Glutamatergic neuron (in vitro differentiated cells): ENCODE results near the gene FAM200A. TPM values are rescaled to one million over a fixed set of nuclear protein-coding genes. Genes with fewer than 3 reads are reported as not detected.

Experiments used
- DNase-seq: peaks from one replicate; pipeline ENCODE4 v3.0.0; 2022
- H3K27ac Mint-ChIP-seq: one replicate; pipeline ENCODE4 v1.8.0; 2020; ENCODE audit warnings: mild to moderate bottlenecking, mixed read lengths, inconsistent platforms; ENCODE audit not compliant: unreplicated experiment
- H3K27me3 Mint-ChIP-seq: one replicate; pipeline ENCODE4 v1.8.0; 2020; ENCODE audit warnings: mild to moderate bottlenecking, moderate library complexity, mixed read lengths, inconsistent platforms; ENCODE audit not compliant: unreplicated experiment
- H3K36me3 Mint-ChIP-seq: one replicate; pipeline ENCODE4 v1.8.0; 2020; ENCODE audit warnings: mild to moderate bottlenecking, mixed read lengths, inconsistent platforms; ENCODE audit not compliant: unreplicated experiment
- H3K4me1 Mint-ChIP-seq: one replicate; pipeline ENCODE4 v1.8.0; 2020; ENCODE audit warnings: mild to moderate bottlenecking, low read depth, mixed read lengths, inconsistent platforms; ENCODE audit not compliant: unreplicated experiment
- H3K4me3 Mint-ChIP-seq: one replicate; pipeline ENCODE4 v1.8.0; 2020; ENCODE audit warnings: mild to moderate bottlenecking, mixed read lengths, inconsistent platforms; ENCODE audit not compliant: unreplicated experiment
- H3K9me3 Mint-ChIP-seq: one replicate; pipeline ENCODE4 v1.8.0; 2020; ENCODE audit warnings: mild to moderate bottlenecking, moderate library complexity, mixed read lengths, inconsistent platforms; ENCODE audit not compliant: unreplicated experiment
- long read RNA-seq: library from polyadenylated mRNA; unstranded; transcript quantifications from one replicate; pipeline ENCODE4 v2.0.0, GENCODE V29; 2020; ENCODE audit not compliant: unreplicated experiment
- total RNA-seq: library from RNA; stranded (reverse); fragmentation: NEBNext Ultra II Directional; extraction: Animal tissue kit (Norgen Biotek cat#: 25700); gene quantifications from one replicate; pipeline ENCODE4 v1.2.1, GENCODE V29; 2021; ENCODE audit not compliant: unreplicated experiment
- TF ChIP-seq, protein P1 (sequence below): fragments of 200-600 bp; sonication (generic); IDR thresholded peaks from one replicate; pipeline ENCODE4 v1.5.0; 2021; ENCODE audit not compliant: partially characterized antibody, unreplicated experiment

The FAM200A gene
- 8.1 TPM for total RNA-seq
- long read RNA-seq, transcript FAM200A-202 (2 exons, 2,480 nt), result major isoform, 7 of 7 reads
- long read RNA-seq, partial matches to known transcripts, result 0 of 7 reads
- long read RNA-seq, other reads (novel, unspliced or antisense), result 0 of 7 reads

GRCh38 chr7:99551767-99552463 lies at the start of gene FAM200A:
Gene FAM200A (minus strand): TSS chr7:99552114. CDS start chr7:99548407, 3,707 bp downstream.
- peak within 1 kb of the TSS; percentile 78 for H3K4me3 Mint-ChIP-seq
- peak within 1 kb of the TSS; percentile 69 for H3K27ac Mint-ChIP-seq
- H3K27me3 Mint-ChIP-seq, result peaks cover 1% of the 10 kb centered on the region
- peaks cover 10% of the 10 kb centered on the region for H3K9me3 Mint-ChIP-seq
- H3K36me3 Mint-ChIP-seq, result peaks cover 14% of the 10 kb centered on the region
- peak; percentile 91 for DNase-seq
- H3K4me1 Mint-ChIP-seq, result peaks cover 6% of the 10 kb centered on the region
- TF ChIP-seq, protein P1, sequence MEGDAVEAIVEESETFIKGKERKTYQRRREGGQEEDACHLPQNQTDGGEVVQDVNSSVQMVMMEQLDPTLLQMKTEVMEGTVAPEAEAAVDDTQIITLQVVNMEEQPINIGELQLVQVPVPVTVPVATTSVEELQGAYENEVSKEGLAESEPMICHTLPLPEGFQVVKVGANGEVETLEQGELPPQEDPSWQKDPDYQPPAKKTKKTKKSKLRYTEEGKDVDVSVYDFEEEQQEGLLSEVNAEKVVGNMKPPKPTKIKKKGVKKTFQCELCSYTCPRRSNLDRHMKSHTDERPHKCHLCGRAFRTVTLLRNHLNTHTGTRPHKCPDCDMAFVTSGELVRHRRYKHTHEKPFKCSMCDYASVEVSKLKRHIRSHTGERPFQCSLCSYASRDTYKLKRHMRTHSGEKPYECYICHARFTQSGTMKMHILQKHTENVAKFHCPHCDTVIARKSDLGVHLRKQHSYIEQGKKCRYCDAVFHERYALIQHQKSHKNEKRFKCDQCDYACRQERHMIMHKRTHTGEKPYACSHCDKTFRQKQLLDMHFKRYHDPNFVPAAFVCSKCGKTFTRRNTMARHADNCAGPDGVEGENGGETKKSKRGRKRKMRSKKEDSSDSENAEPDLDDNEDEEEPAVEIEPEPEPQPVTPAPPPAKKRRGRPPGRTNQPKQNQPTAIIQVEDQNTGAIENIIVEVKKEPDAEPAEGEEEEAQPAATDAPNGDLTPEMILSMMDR, result no peak

GRCh38 chr7:99599836-99600235 lies 47.9 kb upstream of the FAM200A start:
- Mint-ChIP-seq H3K4me1 (no peaks in the 10 kb centered on the region), H3K27me3 (no peaks in the 10 kb centered on the region), H3K36me3 (no peaks in the 10 kb centered on the region), H3K27ac (no peak overlapping the region), H3K4me3 (no peak overlapping the region), H3K9me3 (peaks cover 2% of the 10 kb centered on the region)
- DNase-seq, result no peak
- TF ChIP-seq, protein P1, result no peak

- Mint-ChIP-seq H3K4me3 (no peak within 1 kb of the TSS), H3K9me3 (peaks cover 2% of the 10 kb centered on the region), H3K4me1 (no peaks in the 10 kb centered on the region), H3K36me3 (no peaks in the 10 kb centered on the region), H3K27me3 (no peaks in the 10 kb centered on the region), H3K27ac (no peak within 1 kb of the TSS)
- DNase-seq, result no peak
- TF ChIP-seq, protein P1, result no peak
Measured at GRCh38 chr7:99597762-99598501, 46.0 kb upstream of the FAM200A start, which contains the start of gene TMEM225B. Gene TMEM225B (plus strand): TSS chr7:99598267. CDS start chr7:99604389, 6,122 bp downstream.

DNA sequence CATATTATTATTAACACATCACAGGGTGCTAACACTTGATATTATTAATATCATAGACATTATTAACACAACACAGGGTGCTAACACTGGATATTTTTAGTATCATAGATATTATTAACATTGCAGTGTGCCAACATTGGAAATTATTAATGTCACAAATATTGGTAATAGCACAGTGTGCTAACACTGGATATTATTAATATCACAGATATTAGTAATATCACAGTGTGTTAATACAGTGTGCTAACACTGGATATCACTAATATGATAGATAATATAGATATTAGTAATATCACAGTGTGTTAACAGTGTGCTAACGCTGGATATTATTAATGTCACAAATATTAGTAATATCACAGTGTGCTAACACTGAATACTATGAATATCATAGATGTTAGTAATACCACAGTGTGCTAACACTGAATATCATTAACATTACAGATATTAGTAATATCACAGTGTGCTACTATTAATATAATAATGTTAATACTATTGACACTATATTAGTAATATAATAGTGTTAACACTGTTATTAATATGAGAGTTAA lies 44.6 kb upstream of the FAM200A start:
- TF ChIP-seq, protein P1, result no peak
- no peak for DNase-seq
- no peak overlapping the region for H3K4me3 Mint-ChIP-seq
- H3K27ac Mint-ChIP-seq, result no peak overlapping the region
- no peaks in the 10 kb centered on the region for H3K4me1 Mint-ChIP-seq
- no peaks in the 10 kb centered on the region for H3K27me3 Mint-ChIP-seq
- H3K9me3 Mint-ChIP-seq, result no peaks in the 10 kb centered on the region
- no peaks in the 10 kb centered on the region for H3K36me3 Mint-ChIP-seq
